GM19372 (cell line): Measurements from ENCODE around the gene ZCCHC24.
"Not testable (repeated sequence)": the region's sequence is repeated elsewhere in the genome, so short reads cannot be mapped to it uniquely, and the experiment has no call there.

Experiments used
- ATAC-seq: cut with Tn5 transposase; IDR thresholded peaks from one replicate; pipeline ENCODE4 v1.9.1; 2021; ENCODE audit warnings: mild to moderate bottlenecking, low read depth, moderate library complexity; ENCODE audit not compliant: unreplicated experiment

The ZCCHC24 gene

DNA sequence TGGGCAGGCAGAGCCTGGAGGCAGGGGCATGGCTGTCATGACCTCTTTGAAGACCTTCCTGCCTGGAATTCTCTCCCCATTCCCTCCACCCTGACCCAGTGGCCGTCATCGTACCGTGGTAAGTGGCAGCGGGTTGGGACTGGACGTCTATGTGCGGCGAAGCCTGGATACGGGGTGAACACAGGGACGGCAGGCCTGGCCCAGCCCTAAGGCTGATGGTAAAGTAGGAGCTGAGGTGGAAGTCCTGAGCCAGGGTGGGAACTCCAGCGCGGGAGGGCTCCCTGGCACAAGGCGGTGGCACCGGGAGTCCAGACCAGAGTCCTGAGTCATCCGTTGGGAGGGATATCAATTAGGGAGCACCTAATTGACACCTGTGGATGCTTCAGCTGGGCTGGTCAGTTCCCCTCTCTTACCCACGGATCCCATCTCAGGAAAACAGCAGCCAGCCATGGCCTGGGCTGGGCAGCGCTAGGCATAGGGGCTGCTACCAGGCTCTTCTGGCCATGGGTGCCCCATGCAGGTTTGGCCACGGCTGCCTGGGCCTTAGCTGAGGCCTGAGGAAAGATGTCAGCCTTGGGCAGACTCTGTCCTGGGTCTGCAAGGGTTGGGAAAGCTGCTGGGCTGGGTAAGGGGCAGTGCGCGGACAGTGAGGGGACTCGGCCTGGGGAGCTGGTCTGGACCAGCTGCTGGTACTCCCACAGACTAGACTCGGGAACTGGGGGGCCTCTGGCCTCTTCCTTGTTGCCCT lies 94.8 kb downstream of the ZCCHC24 start:
- ATAC-seq = no peak

DNA sequence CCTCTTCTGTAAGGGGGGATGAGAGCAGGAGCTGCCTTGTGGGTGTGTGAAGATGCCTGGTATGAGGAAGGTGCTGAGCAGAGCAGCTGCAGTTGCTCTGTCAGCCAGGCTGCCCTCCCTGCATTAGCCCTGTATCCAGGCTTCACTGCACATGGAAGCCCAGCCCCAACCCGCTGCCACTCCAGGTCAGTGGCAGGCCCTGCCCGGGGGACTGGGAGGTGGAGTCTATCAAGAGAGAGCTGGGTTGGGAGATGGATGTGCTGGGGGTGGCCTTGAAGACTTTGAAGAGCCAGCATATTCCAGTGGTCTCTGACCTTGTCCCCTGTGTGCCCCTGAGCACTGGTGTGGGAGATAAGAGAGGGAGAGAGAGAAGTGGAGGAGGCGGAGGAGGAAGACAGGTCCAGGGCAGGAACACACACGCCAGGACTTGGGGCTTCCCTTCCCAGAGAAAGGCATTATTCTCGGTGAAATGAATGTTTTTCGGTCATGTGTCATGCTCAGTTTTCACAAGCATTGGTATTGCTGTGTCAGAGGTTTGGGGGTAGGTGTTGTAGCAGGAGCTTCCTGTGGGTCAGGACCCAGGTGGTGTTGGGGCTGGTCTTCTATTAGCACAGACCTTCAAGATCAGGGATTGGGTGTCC lies 95.5 kb downstream of the ZCCHC24 start:
- no peak for ATAC-seq

DNA sequence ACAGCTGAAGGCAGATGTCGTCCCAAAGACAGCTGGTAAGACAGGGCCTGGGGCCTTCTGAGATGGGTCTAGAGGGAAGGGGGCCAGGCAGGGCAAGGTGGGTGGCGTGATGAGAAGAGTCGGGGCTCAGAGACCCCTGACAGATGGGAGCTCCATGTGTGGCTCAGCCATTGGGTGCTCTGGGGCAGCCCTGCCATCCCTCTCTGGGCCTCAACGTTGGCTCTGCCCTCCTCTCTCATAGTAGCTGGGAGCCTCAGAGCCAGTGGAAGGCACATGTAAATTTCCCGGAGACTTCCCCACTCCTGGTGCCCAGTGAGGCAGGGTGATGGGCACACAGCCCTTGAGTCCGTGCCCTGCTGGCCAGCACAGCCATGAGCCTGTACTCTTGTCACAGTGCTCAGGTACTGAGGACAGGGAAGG lies 96.3 kb downstream of the ZCCHC24 start:
- ATAC-seq = no peak

DNA sequence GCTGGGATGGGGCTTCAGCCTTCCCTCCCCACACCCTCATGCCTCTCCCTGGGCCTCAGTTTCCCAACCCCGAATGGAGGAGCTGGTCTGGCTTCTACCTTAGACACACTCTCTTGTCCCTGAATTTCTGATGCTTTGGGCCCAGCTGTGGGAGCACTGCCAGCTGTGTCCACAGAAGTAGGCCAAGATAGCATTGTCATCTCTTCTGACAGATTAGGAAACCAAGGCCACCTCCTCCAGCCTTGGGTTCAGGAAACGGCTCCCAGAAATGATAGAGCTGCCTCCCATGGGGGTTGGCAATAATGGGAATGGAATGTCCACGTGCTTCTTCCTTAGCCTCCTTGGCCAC lies 96.8 kb downstream of the ZCCHC24 start:
- ATAC-seq = no peak

DNA sequence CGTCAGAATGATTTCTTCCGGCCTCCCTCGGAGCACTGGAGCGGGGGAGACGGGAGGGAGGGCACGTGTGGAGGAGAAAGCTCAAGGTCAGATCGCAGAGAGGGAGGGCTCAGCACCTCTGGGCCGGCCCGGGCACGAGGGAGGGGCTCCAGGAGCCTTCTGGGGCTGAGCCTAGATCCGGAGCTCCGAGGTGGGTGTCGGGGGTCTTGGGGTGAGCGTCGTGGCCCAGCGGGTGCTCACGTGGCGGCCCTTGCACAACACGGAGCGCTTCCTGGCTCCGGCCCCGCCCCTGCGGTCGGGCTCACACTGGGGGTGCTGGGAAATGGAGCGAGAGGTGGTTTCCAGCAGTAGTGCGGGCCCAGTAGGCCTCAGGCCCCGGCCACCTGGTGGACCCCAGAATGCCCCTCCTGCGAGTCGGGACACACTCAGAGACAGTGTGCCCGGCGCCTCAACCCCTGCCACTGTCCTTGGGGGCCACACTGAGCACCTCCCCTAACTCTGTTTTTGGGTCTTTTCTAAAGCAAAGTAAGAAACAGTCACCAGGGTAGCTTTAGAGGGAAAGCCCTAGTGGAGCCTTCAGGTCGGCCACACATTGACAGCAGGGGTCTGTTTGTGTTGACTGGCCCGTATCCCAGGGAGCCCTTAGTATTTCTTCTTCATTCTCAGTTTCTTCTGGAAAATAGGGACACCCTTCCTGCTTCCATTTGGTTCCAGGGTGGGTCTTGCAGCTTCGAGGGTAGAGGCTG lies 97.4 kb downstream of the ZCCHC24 start:
- peak; percentile 60 for ATAC-seq

DNA sequence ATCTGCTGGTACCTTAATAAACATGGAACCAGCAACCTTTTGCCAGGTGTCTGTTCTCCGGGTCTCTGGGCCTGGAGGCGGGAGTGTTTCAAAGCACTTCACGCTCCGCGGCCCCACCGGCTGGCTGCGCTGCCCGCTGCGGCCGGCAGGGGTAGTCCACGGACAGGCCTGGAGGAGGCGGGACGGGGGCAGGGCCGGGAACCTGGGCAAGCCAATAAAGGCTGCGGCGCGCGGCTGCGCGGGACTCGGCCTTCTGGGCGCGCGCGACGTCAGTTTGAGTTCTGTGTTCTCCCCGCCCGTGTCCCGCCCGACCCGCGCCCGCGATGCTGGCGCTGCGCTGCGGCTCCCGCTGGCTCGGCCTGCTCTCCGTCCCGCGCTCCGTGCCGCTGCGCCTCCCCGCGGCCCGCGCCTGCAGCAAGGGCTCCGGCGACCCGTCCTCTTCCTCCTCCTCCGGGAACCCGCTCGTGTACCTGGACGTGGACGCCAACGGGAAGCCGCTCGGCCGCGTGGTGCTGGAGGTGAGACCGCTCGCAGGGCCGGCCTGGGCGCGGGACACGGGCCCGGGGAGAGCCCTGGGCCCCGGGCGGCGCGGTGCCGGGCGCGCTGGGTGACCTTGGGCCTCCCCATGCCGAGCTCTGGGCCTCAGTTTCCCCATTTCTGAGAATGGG lies 98.1 kb downstream of the ZCCHC24 start, which contains the start of gene PPIF:
Gene PPIF, plus strand, starts transcription at position 244 of the 668 bp plus-strand sequence. Its CDS starts 80 bp downstream, at position 324.
- ATAC-seq = peak; percentile 82

DNA sequence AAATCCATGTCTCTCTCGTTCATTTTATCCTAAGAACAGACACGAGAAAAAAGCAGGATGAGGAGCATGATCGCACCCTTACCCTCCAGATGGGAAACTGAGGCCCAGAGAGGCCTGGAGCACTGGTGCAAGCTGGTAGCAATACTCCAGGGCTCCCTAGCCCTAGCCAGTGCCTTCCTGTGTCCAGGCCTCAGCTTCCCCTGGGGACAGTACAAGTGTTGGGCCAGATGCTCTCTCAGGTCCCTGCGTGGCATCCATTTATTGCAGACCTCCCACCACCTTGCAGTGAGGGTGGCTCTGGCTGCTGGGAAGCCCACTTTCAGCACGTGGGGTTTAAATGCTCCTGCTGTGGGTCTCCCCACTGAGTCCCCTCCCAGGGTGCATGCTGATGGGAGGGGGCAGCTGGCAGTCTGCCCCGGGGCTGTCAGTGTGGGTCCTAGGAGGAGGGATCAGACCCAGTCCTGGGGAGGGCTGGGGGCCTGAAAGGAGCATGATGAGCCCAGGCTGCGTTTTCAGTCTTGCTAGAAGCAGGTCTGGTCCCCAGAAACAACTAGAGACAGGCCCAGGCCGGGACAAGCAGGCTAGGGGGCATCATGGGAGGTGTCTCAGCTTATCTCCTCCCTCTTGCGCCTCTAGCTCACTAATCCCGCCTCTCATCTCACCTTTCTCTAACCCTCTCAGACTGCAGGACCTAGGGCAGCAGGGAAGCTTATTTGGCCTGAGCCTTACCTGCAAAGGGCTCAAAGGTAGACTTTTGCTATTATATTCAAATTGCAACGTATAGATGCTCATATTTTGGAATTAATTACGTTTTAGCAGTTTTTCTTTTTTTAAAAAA lies 98.8 kb downstream of the ZCCHC24 start:
- ATAC-seq = no peak

DNA sequence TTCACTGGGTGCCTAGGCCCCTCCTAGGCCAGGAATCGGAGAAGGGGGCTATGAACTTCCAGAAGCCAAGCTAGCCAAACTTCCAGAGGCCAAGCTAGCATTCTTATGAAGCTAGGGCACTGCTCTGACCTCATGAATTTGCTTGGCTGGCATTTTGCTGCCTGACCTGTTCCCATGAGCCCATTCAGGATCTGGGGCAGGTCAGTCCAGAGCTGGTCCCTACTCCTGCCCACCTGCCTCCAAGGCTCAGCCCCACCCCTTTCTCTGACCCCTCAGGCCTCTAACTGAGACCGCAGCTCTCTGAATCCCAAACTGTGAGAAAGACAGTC lies 99.4 kb downstream of the ZCCHC24 start:
- no peak for ATAC-seq

DNA sequence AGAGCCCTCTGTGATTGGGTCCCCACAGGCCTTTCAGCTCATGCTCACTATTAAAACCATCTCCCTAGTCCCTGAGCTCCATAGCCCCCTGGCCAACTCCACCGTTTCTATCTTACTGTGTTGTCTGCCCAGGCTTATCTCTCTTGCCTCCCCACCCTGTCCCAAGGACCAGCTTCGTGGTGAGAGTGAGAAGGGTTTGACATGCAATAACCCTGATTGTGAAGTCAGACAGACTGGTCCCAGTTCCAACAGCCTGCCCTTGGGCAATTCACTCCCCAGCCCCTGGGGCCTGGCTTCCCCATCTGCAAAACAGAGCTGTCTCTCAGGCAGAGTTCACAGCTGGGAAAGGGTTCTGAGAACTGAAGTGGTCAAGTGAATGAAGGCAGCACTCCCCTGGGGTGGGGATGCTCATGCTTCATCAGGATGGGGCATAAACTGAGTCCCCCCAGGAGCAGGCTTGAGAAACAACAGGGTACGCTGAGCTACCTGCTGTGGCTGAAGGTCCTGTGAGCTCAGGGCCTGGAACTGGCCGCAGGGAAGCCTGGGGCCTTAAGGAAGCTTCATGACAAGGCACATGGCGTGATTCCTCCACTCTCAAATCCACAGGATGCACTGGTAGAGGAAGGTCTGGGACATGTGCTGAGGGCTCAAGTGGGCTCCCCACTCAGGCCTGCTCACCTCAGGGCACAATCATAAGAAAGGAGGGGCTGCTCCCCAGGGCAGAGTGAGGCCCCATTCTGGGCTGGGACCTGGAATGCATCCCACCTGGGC lies 100.0 kb downstream of the ZCCHC24 start:
- ATAC-seq = no peak

DNA sequence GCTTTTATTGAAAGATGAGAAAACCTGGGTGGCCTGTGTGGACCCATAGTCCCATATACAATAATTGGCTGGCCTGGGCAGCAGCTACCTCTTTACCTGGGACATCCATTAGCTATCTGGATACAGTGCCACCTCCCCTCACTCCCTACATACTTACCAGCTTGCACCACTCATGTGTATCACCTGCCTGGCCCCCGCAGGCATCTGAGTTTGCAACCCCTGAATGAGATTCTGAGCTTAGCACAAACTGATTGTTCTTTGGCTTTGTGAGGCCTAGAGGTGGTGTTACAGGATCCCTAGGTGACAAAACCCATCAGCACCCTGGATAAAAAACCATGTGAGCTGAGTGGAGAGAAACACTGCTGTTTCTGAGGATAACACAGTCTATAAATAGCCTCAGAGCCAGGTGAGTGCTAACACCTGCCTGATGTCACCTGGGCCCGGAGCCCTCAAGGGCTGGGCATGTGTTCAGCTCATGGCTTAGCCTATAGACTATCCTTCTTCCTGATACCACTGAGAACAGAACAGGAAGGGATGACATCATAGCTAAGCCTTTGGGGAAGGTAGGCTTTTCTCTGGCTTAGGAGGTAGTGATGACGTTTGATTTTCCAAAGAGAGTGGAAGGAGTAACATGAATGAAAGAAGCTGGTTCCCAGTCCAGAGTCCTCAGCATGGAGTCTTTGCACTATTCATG lies 100.8 kb downstream of the ZCCHC24 start:
- no peak for ATAC-seq

DNA sequence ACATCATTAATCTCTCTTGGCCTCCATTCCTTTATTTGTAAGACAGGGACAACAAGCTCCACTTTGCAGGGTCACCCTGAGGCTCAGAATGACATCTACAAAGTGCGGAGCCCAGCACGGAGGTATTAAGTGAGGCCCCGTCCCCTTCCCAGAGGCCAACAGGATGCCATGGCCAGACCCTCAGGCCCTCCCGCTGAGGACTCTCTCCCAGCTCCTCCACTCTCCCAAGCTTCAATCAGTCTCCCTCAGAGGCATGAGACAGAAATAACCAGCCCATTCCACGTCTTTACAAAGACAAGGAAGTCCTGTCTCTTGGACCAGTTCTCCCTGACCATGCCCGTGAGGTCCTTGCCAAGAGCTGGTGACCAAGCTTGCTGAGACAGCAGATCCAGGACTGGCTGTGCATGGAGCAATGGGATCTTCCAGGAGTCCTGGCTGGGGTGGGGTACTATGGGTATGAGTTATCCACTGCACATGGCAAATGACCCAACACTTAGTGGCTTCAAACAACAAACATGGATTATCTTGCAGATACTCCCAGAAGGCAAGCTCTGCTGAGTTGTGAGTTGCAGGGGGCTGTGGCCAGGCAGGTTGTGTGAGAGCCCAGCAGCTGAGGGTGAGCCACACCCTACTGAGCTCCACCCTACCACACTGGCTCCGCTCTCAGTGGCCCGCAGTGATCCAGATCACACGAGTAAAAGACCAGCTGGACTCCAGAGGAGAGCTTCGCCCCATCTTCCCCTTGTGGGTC lies 102.4 kb downstream of the ZCCHC24 start:
- ATAC-seq = no peak

DNA sequence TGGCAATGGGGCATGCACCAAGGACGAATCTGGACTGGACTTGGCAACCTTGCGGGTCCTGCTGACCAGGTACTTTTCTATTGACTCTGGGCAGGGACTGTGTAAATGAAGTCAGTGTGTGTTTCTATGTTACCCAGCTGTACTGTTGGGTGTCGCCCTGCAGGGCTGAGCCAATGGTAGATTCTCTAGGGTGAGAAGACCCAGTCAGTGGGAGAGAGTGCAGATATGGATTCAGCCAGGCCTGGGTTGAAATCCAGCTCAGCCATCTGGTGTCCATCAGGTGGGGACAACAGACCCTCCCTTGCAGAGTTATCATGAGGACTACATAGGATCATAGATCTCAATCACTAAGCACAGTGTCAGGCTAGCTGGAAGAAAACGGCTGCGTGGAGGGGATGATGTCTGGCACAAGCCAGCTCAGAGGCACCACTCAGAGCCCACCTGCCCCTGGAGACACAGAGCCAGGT lies 103.1 kb downstream of the ZCCHC24 start:
- ATAC-seq = no peak

DNA sequence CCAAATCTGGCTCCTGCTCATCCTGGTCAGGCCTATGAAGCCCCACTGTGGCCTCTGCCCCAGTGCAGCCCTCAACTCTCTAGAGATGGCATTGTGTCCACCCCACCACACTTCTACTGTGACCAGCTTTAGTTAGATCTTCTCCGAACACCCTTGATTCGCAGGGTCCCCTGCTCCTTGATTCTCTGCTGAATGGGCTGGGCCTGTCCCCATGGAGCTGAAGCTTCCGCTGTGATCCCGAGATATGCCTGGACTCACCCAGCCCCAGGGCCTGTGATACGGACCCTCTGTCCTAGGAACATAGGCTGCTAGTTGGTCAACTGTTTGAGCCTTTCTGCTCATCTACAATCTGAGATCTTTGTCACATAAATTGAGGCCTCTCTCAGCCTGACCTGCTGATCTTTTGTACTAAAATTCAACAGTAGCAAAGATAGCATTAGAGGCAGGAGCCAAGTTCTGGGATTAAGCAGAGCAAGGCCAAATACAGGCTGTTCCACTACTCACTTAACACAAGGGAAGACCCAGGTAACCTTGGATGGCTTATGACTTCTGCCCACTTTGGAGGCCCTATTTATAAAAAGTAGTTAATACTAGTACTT lies 104.7 kb downstream of the ZCCHC24 start:
- no peak for ATAC-seq

DNA sequence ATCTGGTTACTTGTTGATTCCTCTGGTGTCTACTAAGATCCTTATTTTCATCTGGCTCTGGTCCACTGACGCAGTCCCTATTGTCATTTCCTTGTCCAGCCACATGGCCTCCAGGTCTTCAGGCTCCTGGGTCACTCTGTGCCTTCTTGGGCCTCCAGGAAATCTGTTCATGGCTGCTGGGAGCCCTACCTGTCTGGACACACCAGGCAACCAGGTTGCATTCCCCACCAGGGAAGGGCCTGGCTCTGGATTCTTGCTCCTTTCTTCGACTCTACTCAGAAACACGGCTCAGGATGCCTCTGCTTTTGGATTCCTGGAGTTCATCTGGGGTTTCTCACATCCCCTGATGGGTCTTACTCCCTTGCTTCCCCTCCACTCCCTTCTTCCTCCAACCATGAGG lies 106.2 kb downstream of the ZCCHC24 start:
- ATAC-seq = no peak

DNA sequence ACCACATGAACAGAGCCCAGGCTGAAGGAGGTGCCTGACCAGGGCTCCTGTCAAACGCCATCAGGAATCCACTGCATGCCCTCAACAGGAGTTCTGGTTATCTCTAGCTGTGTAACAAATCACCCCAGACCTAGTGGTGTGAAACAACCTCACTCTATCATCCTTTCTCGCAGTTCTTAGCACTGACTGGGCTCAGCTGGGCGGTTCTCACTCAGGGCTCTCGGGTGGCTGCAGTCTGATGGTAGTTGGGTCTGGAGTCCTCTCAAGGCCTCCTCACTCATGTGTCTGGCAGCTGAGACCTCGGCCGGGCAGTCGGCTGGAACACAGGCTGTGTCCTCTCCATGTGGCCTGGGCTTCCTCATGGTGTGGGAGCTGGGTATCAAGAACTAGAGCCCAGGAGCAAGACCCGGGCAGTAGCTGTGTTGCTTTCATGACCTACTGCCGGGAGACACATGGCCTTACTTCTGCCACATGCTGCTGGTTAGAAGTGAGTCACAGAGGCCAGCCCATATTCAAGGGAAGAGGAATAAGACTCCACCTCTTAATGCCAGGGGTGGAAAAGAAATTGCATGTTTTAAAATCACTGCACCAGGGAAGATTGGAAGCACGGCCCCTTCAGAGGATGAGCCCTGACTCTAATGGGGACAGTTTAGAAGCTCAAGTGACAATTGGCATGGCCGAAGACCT lies 107.5 kb downstream of the ZCCHC24 start:
- not testable (repeated sequence) for ATAC-seq

DNA sequence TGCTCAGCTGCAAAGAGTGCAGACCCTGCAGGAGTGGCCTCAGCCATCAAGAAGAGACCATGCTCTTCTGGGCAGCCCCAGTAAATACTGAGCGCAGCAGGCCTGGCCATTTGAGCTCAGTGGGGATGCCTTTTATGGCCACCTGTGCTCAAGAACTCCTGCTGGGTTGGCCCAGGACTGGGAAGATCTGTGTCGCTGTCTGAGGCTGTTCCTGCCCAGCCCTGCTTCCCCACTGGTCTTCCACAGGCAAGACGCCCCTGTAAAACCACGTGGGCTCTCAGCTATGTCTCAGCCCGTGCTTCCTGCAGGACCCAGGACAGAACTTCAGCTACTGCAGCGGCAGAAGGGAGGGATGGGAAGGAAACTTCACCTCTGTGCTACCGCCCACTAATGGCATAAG lies 108.7 kb downstream of the ZCCHC24 start:
- ATAC-seq = no peak

DNA sequence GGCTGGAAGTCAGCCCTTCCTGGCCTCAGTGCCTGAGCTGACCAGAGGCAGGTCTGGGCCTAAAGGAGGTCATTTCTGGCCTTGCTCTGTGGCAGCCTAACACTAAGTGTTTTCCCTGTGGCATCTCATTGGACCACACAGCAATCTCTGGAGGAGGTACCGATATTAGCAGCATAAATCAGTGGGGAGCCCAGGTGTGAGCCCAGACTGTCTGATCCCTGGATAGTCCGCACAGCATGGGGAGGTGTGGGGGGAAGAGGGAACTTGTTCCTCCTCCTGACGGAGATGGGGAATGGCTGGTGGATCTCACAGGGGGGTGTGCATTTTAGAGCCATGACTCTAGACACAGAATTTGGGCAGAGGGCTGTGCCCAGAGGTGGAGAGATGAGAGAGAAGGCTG lies 109.1 kb downstream of the ZCCHC24 start:
- ATAC-seq = no peak
